GM23338 (cell line): ENCODE data around the gene METRNL. TPM values are rescaled to one million over a fixed set of nuclear protein-coding genes. Genes with fewer than 3 reads are reported as not detected.

Experiments used
- ATAC-seq: fragments of 200-7000 bp; cut with Tn5 transposase; 3 replicates; pipeline ENCODE4 v1.9.1; 2020
- DNase-seq: peaks from one replicate; pipeline ENCODE4 v3.0.0-alpha.2; 2015; ENCODE audit warnings: low spot score
- H2AFZ ChIP-seq: fragments of 200-600 bp; sonication (generic); 2 replicates; pipeline ENCODE4 v1.8.0; 2016; ENCODE audit warnings: antibody characterized with exemption, mild to moderate bottlenecking, moderate library complexity
- H3F3A ChIP-seq: fragments of 200-600 bp; sonication (generic); replicated peaks from 2 replicates; pipeline ENCODE4 v1.8.0; 2017; ENCODE audit warnings: antibody characterized with exemption, mixed run types, low read depth
- H3K27ac ChIP-seq: fragments of 200-600 bp; sonication (generic); 2 replicates; pipeline ENCODE4 v1.6.1; 2016; ENCODE audit warnings: low read depth
- H3K27me3 ChIP-seq: fragments of 200-600 bp; sonication (generic); 2 replicates; pipeline ENCODE4 v1.8.0; 2016; ENCODE audit warnings: mild to moderate bottlenecking, mixed run types, moderate library complexity; ENCODE audit not compliant: insufficient read depth
- H3K36me3 ChIP-seq: fragments of 200-600 bp; sonication (generic); 2 replicates; pipeline ENCODE4 v1.8.0; 2016; ENCODE audit warnings: mild to moderate bottlenecking; ENCODE audit not compliant: insufficient read depth
- H3K4me1 ChIP-seq: fragments of 200-600 bp; sonication (generic); 2 replicates; pipeline ENCODE4 v1.8.0; 2016; ENCODE audit warnings: mild to moderate bottlenecking, moderate library complexity; ENCODE audit not compliant: insufficient read depth
- H3K4me2 ChIP-seq: fragments of 200-600 bp; sonication (generic); 2 replicates; pipeline ENCODE4 v1.7.1; 2017; ENCODE audit warnings: mixed run types
- H3K4me3 ChIP-seq: fragments of 200-600 bp; sonication (generic); 2 replicates; pipeline ENCODE4 v1.6.1; 2016; ENCODE audit warnings: mixed run types
- H3K79me2 ChIP-seq: fragments of 200-600 bp; sonication (generic); replicated peaks from 2 replicates; pipeline ENCODE4 v1.8.0; 2017; ENCODE audit warnings: mild to moderate bottlenecking; ENCODE audit not compliant: insufficient read depth
- H3K9me2 ChIP-seq: fragments of 200-600 bp; sonication (generic); 2 replicates; pipeline ENCODE4 v1.8.0; 2017; ENCODE audit not compliant: insufficient read depth
- H4K20me1 ChIP-seq: fragments of 200-600 bp; sonication (generic); replicated peaks from 2 replicates; pipeline ENCODE4 v1.8.0; 2017; ENCODE audit warnings: mild to moderate bottlenecking; ENCODE audit not compliant: insufficient read depth
- H3K27ac Mint-ChIP-seq: 2 replicates; pipeline ENCODE4 v1.8.0; 2020; ENCODE audit warnings: inconsistent platforms, mild to moderate bottlenecking, moderate library complexity, mixed read lengths
- H3K27me3 Mint-ChIP-seq: 3 replicates; pipeline ENCODE4 v1.8.0; 2022; ENCODE audit warnings: low read depth, mild to moderate bottlenecking, moderate library complexity, mixed read lengths, inconsistent platforms; ENCODE audit not compliant: insufficient read depth, poor library complexity
- H3K36me3 Mint-ChIP-seq: 3 replicates; pipeline ENCODE4 v1.8.0; 2021; ENCODE audit warnings: low read depth, mild to moderate bottlenecking, inconsistent platforms, moderate library complexity, mixed read lengths
- H3K4me1 Mint-ChIP-seq: 3 replicates; pipeline ENCODE4 v1.8.0; 2020; ENCODE audit warnings: mild to moderate bottlenecking, inconsistent platforms, mixed read lengths
- H3K4me3 Mint-ChIP-seq: 3 replicates; pipeline ENCODE4 v1.8.0; 2021; ENCODE audit warnings: moderate library complexity, mild to moderate bottlenecking, inconsistent platforms, mixed read lengths
- H3K9me3 Mint-ChIP-seq: 3 replicates; pipeline ENCODE4 v1.8.0; 2020; ENCODE audit warnings: moderate library complexity, mild to moderate bottlenecking, inconsistent platforms, mixed read lengths
- CREB1 ChIP-seq: fragments of 250-450 bp; sonication (Bioruptor Pico); IDR thresholded peaks from 2 replicates; pipeline ENCODE4 v1.5.0; 2020; ENCODE audit warnings: low read depth, mild to moderate bottlenecking, moderate library complexity
- EZH2 ChIP-seq: fragments of 200-600 bp; sonication (generic); IDR thresholded peaks from one replicate; pipeline ENCODE4 v1.8.0; 2017; ENCODE audit warnings: antibody characterized with exemption, mild to moderate bottlenecking, low read depth; ENCODE audit not compliant: unreplicated experiment
- NANOG ChIP-seq: IDR thresholded peaks from 2 replicates; pipeline ENCODE4 v1.6.1; 2016; ENCODE audit warnings: antibody characterized with exemption, borderline replicate concordance
- STAT1 ChIP-seq: IDR thresholded peaks from one replicate; pipeline ENCODE4 v1.6.1; 2016; ENCODE audit warnings: antibody characterized with exemption; ENCODE audit not compliant: unreplicated experiment
- ZNF114 ChIP-seq: fragments of 250-450 bp; sonication (Bioruptor Pico); IDR thresholded peaks from 2 replicates; pipeline ENCODE4 v1.5.0; 2020; ENCODE audit warnings: mild to moderate bottlenecking, moderate library complexity
- polyA plus RNA-seq: library from polyadenylated mRNA; unstranded; fragments of >200 nt; fragmentation: Nextera tagmentation; extraction: Ambion mirVana; gene quantifications from 2 replicates; pipeline ENCODE4 v1.2.1, GENCODE V29; 2016
- total RNA-seq: library from RNA; depleted of rRNA; stranded (reverse); fragments of >200 nt; shearing (Covaris generic); gene quantifications from 2 replicates; pipeline ENCODE4 v1.2.3, GENCODE V29; 2014
- TF ChIP-seq, protein P1 (sequence below): fragments of 250-450 bp; sonication (Bioruptor Pico); IDR thresholded peaks from 2 replicates; pipeline ENCODE4 v1.5.0; 2020; ENCODE audit warnings: mild to moderate bottlenecking, moderate library complexity
- TF ChIP-seq, protein P2 (sequence below): IDR thresholded peaks from 2 replicates; pipeline ENCODE4 v1.6.1; 2016; ENCODE audit warnings: antibody characterized with exemption
- TF ChIP-seq, protein P3 (sequence below): IDR thresholded peaks from one replicate; pipeline ENCODE4 v1.6.1; 2018; ENCODE audit warnings: antibody characterized with exemption; ENCODE audit not compliant: unreplicated experiment
- TF ChIP-seq, protein P4 (sequence below), 2 experiments: fragments of 200-600 bp in 1 of 2; sonication (generic) in 1 of 2; conservative IDR thresholded peaks; 2 replicates each; pipeline versions ENCODE4 v1.5.1 to v1.6.1; 2016 to 2017; ENCODE audit warnings: antibody characterized with exemption in 2 of 2, low read depth in 2 of 2, mild to moderate bottlenecking in 2 of 2, moderate library complexity in 1 of 2

Gene METRNL
- total and polyA plus RNA-seq, 2 experiments from 2014 or later = 12.2 to 20.2 TPM

DNA sequence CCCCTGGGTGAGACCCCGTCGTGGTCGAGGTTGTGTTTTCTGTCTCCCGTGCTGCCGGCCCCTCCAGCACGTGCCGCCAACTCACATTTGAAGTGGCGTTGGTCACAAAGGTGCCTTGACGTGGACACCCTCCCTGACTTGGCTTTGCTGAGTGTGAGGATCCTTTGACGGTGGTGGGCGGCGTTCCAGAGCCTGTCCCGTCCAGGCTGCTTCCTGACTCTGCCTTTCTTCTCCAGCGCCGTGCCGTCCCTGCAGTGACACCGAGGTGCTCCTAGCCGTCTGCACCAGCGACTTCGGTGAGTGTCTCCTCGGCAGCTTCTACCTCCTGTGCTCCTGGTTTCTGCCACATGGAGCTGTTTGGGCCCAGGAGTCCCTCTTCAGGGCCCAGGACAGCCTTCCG lies 13.5 kb downstream of the METRNL start (continued):
- TF ChIP-seq, protein P1, sequence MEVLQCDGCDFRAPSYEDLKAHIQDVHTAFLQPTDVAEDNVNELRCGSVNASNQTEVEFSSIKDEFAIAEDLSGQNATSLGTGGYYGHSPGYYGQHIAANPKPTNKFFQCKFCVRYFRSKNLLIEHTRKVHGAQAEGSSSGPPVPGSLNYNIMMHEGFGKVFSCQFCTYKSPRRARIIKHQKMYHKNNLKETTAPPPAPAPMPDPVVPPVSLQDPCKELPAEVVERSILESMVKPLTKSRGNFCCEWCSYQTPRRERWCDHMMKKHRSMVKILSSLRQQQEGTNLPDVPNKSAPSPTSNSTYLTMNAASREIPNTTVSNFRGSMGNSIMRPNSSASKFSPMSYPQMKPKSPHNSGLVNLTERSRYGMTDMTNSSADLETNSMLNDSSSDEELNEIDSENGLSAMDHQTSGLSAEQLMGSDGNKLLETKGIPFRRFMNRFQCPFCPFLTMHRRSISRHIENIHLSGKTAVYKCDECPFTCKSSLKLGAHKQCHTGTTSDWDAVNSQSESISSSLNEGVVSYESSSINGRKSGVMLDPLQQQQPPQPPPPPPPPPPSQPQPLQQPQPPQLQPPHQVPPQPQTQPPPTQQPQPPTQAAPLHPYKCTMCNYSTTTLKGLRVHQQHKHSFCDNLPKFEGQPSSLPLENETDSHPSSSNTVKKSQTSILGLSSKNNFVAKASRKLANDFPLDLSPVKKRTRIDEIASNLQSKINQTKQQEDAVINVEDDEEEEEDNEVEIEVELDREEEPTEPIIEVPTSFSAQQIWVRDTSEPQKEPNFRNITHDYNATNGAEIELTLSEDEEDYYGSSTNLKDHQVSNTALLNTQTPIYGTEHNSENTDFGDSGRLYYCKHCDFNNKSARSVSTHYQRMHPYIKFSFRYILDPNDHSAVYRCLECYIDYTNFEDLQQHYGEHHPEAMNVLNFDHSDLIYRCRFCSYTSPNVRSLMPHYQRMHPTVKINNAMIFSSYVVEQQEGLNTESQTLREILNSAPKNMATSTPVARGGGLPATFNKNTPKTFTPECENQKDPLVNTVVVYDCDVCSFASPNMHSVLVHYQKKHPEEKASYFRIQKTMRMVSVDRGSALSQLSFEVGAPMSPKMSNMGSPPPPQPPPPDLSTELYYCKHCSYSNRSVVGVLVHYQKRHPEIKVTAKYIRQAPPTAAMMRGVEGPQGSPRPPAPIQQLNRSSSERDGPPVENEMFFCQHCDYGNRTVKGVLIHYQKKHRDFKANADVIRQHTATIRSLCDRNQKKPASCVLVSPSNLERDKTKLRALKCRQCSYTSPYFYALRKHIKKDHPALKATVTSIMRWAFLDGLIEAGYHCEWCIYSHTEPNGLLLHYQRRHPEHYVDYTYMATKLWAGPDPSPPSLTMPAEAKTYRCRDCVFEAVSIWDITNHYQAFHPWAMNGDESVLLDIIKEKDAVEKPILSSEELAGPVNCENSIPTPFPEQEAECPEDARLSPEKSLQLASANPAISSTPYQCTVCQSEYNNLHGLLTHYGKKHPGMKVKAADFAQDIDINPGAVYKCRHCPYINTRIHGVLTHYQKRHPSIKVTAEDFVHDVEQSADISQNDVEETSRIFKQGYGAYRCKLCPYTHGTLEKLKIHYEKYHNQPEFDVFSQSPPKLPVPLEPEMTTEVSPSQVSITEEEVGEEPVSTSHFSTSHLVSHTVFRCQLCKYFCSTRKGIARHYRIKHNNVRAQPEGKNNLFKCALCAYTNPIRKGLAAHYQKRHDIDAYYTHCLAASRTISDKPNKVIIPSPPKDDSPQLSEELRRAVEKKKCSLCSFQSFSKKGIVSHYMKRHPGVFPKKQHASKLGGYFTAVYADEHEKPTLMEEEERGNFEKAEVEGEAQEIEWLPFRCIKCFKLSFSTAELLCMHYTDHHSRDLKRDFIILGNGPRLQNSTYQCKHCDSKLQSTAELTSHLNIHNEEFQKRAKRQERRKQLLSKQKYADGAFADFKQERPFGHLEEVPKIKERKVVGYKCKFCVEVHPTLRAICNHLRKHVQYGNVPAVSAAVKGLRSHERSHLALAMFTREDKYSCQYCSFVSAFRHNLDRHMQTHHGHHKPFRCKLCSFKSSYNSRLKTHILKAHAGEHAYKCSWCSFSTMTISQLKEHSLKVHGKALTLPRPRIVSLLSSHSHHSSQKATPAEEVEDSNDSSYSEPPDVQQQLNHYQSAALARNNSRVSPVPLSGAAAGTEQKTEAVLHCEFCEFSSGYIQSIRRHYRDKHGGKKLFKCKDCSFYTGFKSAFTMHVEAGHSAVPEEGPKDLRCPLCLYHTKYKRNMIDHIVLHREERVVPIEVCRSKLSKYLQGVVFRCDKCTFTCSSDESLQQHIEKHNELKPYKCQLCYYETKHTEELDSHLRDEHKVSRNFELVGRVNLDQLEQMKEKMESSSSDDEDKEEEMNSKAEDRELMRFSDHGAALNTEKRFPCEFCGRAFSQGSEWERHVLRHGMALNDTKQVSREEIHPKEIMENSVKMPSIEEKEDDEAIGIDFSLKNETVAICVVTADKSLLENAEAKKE (CRISPR knock-in tag) = no peak
- TF ChIP-seq EZH2 = no peak
- TF ChIP-seq, protein P2, sequence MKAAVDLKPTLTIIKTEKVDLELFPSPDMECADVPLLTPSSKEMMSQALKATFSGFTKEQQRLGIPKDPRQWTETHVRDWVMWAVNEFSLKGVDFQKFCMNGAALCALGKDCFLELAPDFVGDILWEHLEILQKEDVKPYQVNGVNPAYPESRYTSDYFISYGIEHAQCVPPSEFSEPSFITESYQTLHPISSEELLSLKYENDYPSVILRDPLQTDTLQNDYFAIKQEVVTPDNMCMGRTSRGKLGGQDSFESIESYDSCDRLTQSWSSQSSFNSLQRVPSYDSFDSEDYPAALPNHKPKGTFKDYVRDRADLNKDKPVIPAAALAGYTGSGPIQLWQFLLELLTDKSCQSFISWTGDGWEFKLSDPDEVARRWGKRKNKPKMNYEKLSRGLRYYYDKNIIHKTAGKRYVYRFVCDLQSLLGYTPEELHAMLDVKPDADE = no peak
- no peak for TF ChIP-seq CREB1 (CRISPR knock-in tag)

DNA sequence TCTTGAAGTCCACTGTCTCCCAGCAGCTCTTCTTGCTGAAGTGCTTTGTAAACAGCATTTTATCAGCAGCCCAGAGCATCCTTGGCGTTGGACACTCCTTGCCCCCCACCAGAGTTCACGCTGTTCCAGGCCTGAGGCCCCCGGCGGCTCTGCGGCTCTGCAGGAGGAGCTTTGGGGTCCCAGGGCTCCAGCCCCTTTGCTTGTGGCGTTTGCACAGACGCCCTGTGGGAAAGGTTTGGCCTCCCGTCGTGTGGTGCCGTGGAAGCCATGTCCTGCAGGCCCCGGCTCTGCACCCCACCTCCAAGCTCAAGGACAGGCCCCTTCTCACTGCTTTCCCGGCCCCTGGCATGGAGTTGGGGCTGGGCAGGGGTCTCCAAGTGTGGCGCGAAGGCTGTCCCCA lies 14.1 kb downstream of the METRNL start:
- Histone ChIP-seq H2AFZ (no peak overlapping the region), H3K9me2 (no peaks in the 10 kb centered on the region), H3K27me3 (no peaks in the 10 kb centered on the region), H4K20me1 (0 out of 2 replicates have a peak, but pooled peaks cover 3% of the 10 kb centered on the region), H3K4me3 (no peak overlapping the region), H3K4me2 (no peak overlapping the region), H3F3A (no peaks in the 10 kb centered on the region), H3K79me2 (peaks cover 6% of the 10 kb centered on the region; the same call in 1 of the 2 replicates), H3K27ac (no peak overlapping the region), H3K36me3 (peaks cover 3% of the 10 kb centered on the region; the same call in 1 of the 2 replicates), H3K4me1 (peaks cover 3% of the 10 kb centered on the region; the same call in 1 of the 2 replicates)
- no peak overlapping the region; the same call in 2 of the 3 replicates for H3K4me3 Mint-ChIP-seq
- no peak for DNase-seq
- no peak for ATAC-seq
- H3K9me3 Mint-ChIP-seq = no peaks in the 10 kb centered on the region
- peaks cover 14% of the 10 kb centered on the region for H3K4me1 Mint-ChIP-seq
- H3K36me3 Mint-ChIP-seq = peaks cover 19% of the 10 kb centered on the region
- H3K27ac Mint-ChIP-seq = no peak overlapping the region
- peaks cover 4% of the 10 kb centered on the region for H3K27me3 Mint-ChIP-seq
- no peak for TF ChIP-seq CREB1 (CRISPR knock-in tag)
- no peak for TF ChIP-seq ZNF114 (CRISPR knock-in tag)
- no peak for TF ChIP-seq NANOG
- TF ChIP-seq, protein P3, sequence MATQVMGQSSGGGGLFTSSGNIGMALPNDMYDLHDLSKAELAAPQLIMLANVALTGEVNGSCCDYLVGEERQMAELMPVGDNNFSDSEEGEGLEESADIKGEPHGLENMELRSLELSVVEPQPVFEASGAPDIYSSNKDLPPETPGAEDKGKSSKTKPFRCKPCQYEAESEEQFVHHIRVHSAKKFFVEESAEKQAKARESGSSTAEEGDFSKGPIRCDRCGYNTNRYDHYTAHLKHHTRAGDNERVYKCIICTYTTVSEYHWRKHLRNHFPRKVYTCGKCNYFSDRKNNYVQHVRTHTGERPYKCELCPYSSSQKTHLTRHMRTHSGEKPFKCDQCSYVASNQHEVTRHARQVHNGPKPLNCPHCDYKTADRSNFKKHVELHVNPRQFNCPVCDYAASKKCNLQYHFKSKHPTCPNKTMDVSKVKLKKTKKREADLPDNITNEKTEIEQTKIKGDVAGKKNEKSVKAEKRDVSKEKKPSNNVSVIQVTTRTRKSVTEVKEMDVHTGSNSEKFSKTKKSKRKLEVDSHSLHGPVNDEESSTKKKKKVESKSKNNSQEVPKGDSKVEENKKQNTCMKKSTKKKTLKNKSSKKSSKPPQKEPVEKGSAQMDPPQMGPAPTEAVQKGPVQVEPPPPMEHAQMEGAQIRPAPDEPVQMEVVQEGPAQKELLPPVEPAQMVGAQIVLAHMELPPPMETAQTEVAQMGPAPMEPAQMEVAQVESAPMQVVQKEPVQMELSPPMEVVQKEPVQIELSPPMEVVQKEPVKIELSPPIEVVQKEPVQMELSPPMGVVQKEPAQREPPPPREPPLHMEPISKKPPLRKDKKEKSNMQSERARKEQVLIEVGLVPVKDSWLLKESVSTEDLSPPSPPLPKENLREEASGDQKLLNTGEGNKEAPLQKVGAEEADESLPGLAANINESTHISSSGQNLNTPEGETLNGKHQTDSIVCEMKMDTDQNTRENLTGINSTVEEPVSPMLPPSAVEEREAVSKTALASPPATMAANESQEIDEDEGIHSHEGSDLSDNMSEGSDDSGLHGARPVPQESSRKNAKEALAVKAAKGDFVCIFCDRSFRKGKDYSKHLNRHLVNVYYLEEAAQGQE = no peak
- TF ChIP-seq STAT1 = no peak
- TF ChIP-seq, protein P2 = no peak
- TF ChIP-seq, protein P4, sequence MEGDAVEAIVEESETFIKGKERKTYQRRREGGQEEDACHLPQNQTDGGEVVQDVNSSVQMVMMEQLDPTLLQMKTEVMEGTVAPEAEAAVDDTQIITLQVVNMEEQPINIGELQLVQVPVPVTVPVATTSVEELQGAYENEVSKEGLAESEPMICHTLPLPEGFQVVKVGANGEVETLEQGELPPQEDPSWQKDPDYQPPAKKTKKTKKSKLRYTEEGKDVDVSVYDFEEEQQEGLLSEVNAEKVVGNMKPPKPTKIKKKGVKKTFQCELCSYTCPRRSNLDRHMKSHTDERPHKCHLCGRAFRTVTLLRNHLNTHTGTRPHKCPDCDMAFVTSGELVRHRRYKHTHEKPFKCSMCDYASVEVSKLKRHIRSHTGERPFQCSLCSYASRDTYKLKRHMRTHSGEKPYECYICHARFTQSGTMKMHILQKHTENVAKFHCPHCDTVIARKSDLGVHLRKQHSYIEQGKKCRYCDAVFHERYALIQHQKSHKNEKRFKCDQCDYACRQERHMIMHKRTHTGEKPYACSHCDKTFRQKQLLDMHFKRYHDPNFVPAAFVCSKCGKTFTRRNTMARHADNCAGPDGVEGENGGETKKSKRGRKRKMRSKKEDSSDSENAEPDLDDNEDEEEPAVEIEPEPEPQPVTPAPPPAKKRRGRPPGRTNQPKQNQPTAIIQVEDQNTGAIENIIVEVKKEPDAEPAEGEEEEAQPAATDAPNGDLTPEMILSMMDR (conservative IDR thresholded peaks at IDR 0.05; ENCODE audit: low read depth in 2 of 2) = no peak
